GM18907 (cell line): Measurements from ENCODE around the gene GOLGB1.
A peak's percentile ranks its signal among the peaks of the same experiment; 100 is the strongest.
"Not testable (repeated sequence)": the region's sequence is repeated elsewhere in the genome, so short reads cannot be mapped to it uniquely, and the experiment has no call there.

ENCODE experiments used
- ATAC-seq: cut with Tn5 transposase; IDR thresholded peaks from one replicate; pipeline ENCODE4 v1.9.1; 2021; ENCODE audit warnings: mild to moderate bottlenecking, moderate library complexity; ENCODE audit not compliant: unreplicated experiment

Gene GOLGB1, protein sequence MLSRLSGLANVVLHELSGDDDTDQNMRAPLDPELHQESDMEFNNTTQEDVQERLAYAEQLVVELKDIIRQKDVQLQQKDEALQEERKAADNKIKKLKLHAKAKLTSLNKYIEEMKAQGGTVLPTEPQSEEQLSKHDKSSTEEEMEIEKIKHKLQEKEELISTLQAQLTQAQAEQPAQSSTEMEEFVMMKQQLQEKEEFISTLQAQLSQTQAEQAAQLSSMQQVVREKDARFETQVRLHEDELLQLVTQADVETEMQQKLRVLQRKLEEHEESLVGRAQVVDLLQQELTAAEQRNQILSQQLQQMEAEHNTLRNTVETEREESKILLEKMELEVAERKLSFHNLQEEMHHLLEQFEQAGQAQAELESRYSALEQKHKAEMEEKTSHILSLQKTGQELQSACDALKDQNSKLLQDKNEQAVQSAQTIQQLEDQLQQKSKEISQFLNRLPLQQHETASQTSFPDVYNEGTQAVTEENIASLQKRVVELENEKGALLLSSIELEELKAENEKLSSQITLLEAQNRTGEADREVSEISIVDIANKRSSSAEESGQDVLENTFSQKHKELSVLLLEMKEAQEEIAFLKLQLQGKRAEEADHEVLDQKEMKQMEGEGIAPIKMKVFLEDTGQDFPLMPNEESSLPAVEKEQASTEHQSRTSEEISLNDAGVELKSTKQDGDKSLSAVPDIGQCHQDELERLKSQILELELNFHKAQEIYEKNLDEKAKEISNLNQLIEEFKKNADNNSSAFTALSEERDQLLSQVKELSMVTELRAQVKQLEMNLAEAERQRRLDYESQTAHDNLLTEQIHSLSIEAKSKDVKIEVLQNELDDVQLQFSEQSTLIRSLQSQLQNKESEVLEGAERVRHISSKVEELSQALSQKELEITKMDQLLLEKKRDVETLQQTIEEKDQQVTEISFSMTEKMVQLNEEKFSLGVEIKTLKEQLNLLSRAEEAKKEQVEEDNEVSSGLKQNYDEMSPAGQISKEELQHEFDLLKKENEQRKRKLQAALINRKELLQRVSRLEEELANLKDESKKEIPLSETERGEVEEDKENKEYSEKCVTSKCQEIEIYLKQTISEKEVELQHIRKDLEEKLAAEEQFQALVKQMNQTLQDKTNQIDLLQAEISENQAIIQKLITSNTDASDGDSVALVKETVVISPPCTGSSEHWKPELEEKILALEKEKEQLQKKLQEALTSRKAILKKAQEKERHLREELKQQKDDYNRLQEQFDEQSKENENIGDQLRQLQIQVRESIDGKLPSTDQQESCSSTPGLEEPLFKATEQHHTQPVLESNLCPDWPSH (N-terminal part only)

DNA sequence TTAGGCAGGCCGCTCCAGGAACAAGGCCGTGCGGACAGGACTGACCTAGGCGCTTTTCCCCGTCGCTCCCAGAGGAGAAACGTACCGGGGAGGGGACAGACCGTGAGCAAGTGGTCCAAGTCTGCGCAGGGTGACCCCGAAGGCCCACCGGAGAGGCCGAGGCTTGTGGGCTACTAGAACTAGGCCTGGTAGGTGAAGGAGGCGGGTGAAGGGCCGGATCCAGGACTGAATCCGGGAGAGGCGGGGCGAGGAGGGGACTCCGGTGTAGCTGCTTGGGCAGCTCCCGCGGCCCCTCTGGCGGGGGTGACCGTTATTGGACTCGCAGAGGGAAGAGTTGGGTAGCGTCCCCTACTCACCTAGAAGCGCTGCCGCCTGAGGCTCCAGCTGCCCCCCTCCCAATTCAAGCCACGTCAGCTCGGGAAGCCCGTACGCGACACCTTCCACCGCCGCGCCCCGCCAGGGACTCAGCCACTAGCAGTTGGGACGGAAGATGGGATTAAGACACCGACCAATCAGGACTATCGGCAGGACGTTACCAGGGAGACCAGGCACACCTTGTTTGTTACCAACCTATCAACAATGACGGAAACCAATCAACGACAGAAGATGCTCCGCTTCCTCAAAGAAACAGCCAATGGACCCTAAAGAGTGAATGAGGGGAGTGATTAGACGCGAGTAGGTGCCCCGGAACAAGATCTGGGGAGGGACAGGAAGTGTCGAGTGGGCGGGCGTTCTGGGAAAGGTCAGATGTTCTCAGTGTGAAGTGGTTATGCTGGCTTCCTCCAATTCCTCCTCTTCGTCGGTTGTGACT lies at the start of gene GOLGB1:
TSS of gene GOLGB1 (minus strand) at position 466 of the 811 bp plus-strand sequence. CDS start 18,770 bp downstream, outside the sequence.
- ATAC-seq = peak; percentile 98

DNA sequence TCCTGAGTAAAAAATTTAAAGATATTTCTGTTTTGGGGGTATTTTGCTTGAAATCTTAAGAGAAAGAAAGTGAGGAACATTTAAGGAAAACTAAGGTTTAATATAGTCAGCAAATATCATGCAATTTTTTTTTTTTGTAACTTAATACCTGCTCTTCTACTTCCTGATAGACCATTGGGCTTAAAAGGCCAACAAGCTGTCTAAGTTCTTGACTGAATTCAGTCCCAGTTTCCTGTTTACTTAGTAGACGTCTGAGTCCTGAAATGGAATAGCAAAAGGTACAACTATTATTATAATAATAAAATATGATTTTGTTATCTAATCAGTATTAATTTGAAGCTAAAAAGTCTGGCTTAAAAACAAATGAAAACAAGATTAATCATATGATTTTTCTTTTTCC lies 47.4 kb upstream of the GOLGB1 start:
- ATAC-seq = no peak

DNA sequence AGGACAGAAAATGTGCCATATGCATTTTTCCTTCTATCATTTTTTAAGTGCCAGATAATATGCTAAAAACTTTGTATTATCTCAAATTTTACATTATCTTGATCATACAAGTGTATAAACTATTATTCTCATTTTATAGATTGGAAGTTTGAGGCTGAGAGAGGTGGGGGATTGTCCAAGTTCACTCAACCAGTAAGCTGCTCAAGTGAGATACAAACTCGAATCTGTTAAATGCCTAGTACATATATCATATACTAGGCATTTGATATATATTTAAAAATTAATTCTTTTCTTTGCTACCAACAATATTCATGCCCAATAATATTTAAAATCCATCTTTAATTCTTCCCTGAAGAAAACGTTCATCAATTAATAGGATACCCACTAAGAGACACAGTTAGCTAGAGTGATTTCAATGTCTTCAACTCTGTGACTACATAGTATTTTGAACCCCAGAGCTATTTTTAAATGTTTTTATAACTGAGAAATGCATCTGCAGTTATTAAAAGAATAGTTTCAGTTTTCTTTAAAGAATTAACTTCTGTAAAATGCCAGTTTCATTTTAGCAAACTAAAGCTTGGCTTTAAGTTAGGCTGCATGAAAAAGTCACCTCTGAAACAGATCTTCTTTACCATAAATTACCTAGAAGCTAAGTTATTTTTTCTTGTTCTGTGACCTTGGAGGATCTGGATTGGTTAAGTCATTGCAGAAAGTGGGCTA lies 44.9 kb upstream of the GOLGB1 start:
- ATAC-seq = peak; percentile 43

DNA sequence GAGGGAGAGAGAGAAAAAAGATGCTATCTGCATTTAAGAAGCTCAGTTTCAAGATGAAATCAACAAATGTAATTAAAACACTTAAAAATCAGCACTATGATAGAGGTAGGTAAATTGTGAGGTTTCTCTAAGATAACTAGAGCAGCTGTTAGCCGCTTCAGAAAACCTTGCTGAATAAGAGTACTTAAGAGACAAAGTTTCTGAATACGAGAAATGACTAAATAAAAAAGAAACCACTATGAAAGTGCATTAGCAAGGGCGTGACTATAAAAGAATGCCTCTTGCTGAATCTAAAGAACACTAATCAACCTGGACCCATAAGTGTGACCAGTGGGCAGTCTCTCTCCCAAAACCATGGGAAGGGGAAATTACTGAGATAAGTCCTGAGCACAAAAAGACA lies 43.5 kb upstream of the GOLGB1 start:
- peak; percentile 58 for ATAC-seq

DNA sequence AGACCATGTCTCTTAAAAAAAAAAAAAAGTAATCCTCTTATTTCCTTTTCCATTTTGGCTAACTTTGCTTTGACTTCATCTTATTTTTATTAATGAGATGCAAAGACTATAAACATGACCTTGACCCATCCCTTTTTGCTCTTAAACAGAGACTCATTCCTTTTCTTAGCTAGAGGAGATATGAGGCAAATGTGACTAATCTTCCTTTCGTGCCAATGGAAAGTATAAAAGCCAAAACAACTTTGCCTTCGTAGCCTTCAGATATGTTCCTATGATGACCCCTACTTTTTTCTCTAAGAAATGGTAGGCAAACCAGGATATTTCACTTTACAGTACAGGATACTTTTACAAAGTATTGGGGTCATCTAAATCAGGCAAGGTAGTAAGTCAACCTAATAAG lies 36.9 kb upstream of the GOLGB1 start:
- no peak for ATAC-seq

DNA sequence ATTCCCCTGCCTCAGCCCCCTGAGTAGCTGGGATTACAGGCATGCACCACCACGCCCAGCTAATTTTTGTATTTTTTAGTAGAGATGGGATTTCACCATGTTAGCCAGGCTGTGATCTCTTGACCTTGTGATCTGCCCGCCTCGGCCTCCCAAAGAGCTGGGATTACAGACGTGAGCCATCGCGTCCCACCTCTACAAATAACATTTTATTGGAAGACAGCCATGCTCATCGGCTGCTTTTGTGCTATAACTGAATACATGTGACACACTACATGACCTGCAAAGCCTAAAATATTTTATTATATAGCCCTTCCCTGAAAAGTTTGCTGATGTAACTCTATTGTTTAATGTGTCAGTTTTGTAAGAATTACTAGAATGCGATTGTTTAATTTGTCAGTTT lies 33.2 kb upstream of the GOLGB1 start:
- ATAC-seq = not testable (repeated sequence)

DNA sequence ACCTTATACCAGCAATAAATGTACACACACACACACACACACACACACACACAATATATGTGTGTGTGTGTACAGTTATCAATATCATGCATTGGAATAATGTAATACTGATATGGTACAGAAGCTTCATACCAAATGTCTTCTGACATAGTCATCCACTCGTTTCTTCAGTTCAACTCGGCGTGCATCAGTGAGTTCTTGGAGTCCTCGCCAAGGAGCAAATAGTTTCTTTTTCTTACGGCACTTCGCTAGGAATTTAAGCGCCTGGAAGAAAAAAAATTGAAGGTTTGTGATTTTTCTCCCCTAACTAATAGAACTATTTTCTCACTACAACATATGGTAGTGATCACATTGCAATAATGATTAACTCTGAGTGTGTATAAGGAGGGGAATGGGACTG lies 32.1 kb upstream of the GOLGB1 start:
- no peak for ATAC-seq

DNA sequence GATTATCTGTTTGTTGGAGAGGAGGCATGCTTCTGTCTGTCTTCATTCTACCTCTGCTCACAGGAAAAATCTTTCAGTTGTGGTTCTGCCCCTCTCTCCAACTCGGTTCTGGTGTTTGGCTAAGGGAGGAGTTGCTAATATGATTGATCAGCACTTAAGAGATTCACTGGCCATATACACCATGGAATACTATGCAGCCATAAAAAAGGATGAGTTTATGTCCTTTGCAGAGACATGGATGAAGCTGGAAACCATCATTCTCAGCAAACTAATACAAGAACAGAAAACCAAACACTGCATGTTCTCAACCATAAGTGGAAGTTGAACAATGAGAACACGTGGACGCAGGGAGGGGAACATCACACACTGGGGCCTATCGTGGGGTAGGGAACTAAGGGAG lies 25.6 kb upstream of the GOLGB1 start:
- ATAC-seq = not testable (repeated sequence)

DNA sequence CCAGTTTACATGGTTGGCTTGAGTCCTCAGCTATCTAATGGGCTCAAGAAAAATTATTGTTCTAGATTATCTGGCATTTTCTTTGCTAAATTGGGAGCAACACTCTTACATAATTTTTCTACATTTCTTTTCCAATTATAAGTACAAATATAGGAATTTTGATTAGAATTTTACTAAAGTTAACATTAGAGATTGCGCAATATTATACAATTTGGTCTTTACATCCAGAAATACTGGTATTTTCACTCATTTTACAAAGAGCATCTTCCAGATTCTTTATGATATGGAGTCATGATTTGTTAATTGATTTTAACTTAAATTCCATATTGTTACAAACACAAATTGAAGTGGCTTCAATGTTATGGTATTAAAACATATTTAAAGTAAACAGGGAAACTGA lies 19.7 kb upstream of the GOLGB1 start:
- ATAC-seq = no peak

DNA sequence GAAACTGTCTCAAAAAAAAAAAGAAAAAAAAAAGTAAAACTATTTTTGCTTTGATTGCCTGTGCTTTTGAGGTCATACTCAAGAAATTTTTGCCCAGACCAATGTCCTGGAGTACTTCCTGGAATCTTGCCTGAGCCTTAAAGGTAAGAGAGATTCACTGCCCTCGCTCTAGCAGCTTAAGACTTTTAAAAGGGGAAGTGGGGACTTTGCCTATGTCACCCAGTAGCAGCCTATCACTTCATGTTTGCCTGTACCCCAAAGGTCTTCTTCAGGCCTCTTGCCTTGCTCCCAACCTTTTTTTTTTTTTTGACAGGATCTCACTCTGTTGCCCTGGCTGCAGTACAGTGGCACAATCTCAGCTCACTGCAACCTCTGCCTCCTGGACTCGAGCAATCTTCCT lies 18.9 kb upstream of the GOLGB1 start:
- no peak for ATAC-seq

DNA sequence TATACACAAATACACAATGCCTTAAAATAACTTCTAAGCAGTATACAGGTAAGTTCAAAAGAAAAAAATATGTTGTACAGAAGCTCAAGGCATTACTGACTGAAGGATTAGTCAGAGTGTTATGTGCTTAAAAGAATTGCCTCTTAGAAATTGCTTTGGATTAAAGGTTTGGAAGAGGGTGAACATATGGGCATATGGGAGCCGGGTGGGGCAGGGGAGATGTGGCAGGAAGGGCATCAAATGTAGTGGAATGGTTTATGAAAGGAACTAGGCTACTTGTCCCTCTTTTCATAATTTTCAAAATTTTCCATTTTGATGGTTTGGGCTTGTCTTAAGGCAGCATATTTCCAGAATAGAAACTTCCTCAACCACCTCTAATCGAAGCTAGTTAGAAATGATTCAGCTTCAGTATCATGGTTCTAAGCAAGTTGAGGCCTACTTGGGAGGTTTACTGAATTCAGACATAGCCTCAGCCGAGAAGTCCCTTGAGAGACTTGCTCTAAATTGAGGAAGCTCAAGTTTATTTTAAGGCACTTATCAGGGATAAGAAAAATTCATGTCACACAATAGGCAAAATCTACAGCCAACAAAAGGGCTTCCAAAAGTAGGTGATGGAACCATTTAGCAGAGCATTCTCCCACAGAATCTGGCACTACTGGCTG lies 10.1 kb upstream of the GOLGB1 start:
- ATAC-seq = no peak

DNA sequence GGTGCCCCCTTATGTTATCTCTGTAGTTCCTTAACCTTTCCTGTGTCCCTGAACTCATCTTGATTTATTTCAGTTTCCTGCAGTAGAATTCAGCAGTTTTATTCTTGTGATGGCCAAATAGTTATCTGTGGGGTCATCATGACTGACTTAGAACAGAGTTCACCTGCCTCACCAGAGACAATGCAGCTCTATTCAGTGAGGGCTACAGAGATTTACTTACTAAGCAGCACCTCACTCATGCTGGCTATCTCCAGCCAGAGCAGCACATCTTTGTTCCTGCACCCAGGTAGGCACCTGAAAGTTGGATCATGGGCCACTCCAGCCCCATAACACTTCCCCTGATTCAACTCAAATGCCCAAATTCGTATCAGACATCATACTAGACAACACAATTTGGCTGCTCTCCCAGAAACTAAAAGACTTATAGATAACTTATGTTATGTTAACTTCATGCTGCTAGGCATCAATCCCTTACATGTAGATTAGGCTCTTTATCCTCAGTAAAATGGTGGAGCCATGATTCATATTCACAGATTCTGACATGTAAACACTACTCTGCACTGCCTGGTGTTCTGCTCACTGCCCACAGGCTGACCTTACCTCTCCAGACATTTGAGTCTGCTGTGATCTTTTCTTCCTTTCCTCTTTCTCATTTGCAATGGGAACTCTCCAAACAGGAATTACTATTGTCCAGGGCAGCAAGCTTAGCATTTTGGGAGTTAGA lies 9.3 kb upstream of the GOLGB1 start:
- ATAC-seq = no peak

DNA sequence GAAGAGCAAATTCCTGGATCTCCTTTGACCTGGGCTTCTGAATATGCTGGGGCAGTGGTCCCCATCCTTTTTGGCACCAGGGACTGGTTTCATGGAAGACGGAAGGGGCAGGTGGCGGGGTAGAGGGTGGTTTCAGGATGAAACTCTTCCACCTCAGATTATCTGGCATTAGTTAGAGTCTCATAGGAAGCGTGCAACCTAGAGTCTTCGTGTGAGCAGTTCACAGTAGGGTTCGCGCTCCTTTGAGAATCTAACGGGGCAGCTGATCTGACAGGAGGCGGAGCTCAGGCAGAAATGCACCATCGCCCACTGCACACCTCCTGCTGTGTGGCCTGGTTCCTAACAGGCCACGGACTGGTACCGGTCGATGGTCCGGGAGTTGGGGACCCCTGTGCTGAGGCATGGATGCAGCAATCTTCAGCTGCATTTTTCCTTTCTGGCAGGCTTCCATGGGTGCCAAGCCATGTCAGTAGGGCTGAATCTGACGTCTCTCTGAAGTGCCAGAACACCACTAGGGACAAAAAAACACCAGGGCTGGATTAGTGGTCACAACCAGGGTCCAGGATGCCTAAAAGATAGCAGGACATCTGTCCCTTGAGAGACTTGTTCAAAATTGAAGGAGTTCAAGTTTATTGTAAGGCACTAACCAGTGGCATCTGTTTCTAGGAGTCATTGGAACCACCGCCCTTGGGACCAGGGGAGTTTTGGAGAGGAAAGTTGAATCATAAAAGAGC lies 8.4 kb upstream of the GOLGB1 start:
- ATAC-seq = no peak

DNA sequence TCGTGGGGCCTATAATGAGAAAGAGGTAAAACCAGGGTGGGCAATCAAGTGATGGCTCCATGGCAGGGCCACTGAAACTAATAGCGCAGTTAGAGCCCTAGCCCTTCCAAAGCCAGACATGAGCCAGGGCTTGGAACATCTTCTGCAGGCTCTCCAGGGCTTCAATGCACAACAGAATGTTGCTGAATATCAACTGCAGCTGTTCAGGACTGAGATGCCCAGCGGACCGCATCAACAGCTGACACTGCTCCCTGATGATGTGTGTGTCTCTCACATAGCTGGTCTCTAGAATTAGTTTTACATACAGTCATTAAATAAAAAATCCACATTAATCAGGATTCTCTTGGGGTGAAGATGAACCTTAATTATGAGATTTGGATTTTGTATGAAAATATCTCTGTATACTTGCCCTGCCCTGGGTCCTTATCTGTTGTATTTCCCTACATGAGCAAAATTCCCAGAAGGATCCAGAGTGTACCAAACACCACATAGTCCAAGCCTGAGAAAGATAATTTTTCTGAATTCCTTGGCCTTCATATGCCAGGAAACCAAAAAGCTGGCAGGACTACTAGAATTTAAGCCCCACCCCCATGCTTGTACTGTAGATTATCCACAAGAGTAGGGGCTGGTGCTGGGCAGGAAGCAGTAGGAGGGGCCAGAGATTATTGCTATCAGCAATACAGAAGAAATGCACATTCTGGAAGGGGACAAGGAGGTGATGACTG lies 7.7 kb upstream of the GOLGB1 start:
- no peak for ATAC-seq

DNA sequence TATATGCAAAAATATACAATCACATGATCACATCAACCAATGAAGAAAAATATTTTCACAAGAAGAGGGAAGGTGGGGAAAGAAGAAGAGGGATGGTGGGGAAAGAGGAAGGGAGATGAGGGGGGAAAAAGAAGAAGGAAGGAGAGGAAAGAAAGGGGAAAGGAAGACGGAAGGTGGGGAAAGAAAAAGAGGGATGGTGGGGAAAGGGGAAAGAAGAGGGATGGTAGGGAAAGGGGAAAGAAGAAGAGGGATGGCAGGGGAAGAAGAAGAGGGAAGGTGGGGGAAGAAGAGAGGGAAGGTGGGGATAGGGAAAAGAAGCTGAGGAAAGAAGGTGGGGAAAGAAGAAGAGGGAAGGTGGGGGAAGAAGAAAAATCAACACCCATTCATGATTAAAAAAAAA lies 3.2 kb upstream of the GOLGB1 start:
- ATAC-seq = no peak

DNA sequence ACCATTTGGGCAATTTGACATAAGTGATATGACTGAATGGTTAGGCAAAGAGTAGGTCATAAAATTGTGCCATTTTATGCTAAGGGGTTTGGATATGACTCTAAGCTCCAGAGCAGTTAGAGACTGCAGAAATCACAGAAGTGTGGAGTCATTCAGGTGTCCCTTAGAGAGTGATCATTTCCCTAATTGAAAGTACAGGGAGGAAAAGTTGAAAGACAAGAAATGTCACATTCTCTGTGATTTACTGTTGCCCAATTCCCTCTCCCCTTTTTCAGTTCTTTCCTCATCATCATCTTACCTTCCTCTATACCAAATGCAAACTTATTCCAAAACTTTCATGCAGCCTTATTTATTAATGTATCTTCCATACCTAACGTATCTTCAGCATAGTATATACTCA lies 2.7 kb upstream of the GOLGB1 start:
- ATAC-seq = no peak

DNA sequence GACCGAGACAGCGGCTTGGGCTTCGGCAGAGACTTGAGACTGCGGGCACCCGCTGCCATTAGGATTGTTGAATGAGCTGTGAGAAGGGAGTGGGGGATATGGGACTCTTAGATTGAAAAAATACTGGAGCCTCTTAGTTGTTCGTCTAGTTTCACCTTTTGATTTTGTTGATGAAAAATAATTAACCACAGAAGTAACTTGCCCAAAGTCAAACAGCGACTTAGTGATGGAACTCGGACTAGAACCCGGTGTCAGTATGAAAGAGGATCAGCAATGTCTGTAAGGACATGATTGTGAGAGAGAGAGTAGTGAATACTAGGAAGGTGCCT lies 510 bp upstream of the GOLGB1 start:
- no peak for ATAC-seq
